A549 treated with CpdA at 1 μM for 4 hours (cell line): Measurements from ENCODE around the gene APOA4. TPM values are rescaled to one million over a fixed set of nuclear protein-coding genes. Genes with fewer than 3 reads are reported as not detected.

ENCODE experiments used
- total RNA-seq: library from RNA; stranded (reverse); fragments of 200-300 nt; extraction: Qiagen RNA extraction; gene quantifications from 5 replicates; pipeline ENCODE4 v1.2.3, GENCODE V29; 2022; ENCODE audit warnings: low read depth

The APOA4 gene
- total RNA-seq = not detected in 5 replicates

DNA sequence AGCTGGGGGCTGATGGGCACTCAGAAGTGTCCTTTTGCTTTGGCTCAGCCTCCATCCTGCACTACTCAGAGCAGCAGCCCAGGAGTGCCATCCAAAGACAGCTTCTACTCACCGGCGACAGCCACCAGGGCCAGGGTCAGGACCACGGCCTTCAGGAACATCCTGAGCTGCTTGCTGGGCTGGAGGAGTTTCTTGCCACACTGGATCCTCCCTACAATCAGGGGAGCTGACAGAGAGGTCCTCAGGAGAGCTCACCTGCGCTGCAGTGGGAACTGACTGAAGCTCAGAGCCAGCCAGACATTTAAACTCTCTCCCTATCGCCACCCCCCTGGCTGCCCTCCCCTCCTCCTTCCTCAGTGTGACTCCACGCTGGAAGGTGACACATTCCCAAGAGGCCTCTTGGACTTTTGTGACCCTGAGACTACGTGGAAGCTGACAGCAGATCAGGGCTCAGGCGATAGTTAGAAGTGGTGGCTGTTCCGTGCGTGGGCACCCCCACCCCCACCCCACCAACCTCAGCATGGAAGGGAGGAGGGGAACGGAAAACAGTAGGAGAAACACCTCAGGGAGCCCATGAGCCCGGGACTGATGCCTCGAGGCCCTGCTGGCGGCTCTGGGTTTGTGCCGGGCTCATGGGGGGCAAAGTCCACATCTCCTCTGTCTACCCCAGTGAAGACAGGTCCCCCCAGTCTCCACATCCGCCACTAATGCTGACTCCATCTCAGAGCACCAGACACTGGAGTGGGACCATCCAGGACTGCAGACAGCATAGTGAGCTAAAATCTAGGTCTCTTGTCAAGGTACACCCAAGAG lies at the start of gene APOA4:
Gene APOA4, minus strand, starts transcription at position 274 of the 813 bp plus-strand sequence. Its CDS starts 113 bp downstream, at position 161.

DNA sequence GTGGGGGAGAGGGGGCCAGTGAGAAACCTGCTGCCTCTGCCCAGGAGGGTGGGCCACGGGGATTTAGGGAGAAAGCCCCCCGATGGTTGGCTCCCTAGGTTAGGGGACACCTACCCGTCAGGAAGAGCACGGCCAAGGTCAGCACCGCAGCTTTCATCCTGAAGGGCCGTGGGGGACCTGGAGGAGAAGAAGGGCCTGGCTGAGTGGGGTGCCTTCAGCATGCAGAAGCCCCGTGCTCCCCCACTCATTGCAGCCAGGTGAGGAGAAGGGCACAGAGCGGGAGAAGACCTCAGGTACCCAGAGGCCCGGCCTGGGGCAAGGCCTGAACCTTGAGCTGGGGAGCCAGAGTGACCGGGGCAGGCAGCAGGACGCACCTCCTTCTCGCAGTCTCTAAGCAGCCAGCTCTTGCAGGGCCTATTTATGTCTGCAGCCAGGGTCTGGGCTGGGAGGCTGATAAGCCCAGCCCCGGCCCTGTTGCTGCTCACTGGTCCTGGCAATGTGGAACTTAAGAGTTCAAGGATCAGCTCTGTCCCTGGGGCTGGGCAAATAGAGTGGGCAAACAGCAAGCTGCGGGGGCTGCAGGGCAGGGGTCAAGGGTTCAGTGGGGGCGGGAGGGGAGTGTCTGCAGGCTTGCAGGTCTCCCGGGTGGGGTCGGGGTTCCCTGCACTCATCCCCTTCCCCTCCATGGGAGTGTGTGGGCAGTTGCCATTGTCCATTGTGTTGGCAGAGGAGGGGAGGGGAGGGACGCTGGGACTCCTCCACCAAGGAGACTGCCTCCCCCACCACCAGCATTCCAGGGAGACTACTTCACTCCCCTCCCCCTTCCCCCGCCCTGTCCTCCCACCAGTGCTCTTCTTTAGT lies 14.4 kb upstream of the APOA4 start, which contains the start of gene APOA1:
Gene APOA1, minus strand, starts transcription at position 392 of the 861 bp plus-strand sequence. Its CDS starts 235 bp downstream, at position 157.

DNA sequence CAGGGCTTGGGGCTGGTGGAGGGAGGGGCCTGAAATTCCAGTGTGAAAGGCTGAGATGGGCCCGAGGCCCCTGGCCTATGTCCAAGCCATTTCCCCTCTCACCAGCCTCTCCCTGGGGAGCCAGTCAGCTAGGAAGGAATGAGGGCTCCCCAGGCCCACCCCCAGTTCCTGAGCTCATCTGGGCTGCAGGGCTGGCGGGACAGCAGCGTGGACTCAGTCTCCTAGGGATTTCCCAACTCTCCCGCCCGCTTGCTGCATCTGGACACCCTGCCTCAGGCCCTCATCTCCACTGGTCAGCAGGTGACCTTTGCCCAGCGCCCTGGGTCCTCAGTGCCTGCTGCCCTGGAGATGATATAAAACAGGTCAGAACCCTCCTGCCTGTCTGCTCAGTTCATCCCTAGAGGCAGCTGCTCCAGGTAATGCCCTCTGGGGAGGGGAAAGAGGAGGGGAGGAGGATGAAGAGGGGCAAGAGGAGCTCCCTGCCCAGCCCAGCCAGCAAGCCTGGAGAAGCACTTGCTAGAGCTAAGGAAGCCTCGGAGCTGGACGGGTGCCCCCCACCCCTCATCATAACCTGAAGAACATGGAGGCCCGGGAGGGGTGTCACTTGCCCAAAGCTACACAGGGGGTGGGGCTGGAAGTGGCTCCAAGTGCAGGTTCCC lies 6.5 kb upstream of the APOA4 start, which contains the start of gene APOC3:
Gene APOC3, plus strand, starts transcription at position 383 of the 659 bp plus-strand sequence. CDS start 676 bp downstream, outside the sequence.

DNA sequence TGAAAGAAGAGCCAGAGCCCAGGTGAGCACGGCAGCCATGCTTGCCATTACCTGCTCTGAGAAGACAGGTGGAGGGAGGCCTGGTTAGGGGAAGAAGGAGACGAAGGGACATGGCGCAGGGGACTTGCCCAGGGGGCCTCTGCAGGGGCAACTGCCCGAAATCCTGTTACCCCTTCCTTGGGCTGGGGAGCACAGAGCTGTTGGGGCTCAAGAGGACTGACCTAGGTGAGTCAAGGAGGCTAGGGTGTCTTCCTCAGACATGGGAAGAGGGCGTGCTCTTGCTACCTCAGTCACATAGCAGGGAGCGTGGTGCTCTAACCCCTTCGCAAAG lies 31.3 kb downstream of the APOA4 start, which contains the start of gene APOA5:
Gene APOA5, minus strand, starts transcription at position 67 of the 331 bp plus-strand sequence. Its CDS starts 19 bp downstream, at position 48.

DNA sequence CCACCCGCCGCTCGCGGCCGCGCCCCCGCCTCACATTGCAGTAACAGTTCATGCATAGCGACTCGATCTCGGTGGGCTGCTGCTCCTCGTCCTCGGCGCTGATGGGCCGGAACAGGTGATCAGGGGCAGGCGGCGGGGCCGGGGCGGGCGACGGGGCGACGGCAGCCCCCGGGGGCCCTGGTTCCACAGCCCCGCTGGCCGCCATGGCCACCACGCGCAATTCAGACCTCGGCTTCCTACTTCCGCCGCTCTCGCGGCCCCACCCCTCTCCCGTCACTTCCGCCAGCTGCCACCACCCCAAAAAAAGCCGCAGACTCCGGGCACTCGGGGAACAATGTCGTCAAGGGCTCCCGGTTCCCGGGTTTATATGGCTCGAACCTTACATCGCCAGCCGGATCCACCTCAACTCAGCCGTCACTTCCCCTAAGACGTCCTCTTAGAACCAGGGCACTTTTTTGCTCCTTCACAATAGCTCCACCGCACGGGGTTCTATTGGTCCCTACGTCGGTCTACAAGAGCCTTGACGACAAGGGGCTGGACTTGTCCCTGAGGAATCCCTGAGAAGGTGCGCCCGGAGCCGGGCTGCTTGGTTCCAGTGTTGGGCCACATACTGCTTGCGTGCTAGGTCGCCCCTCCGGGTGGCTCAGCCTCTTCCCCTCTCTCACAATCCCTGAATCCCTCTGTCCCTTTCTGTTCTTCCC lies 35.2 kb downstream of the APOA4 start, which contains the start of gene ZPR1:
Gene ZPR1, minus strand, starts transcription at position 238 of the 701 bp plus-strand sequence. Its CDS starts 33 bp downstream, at position 205.

DNA sequence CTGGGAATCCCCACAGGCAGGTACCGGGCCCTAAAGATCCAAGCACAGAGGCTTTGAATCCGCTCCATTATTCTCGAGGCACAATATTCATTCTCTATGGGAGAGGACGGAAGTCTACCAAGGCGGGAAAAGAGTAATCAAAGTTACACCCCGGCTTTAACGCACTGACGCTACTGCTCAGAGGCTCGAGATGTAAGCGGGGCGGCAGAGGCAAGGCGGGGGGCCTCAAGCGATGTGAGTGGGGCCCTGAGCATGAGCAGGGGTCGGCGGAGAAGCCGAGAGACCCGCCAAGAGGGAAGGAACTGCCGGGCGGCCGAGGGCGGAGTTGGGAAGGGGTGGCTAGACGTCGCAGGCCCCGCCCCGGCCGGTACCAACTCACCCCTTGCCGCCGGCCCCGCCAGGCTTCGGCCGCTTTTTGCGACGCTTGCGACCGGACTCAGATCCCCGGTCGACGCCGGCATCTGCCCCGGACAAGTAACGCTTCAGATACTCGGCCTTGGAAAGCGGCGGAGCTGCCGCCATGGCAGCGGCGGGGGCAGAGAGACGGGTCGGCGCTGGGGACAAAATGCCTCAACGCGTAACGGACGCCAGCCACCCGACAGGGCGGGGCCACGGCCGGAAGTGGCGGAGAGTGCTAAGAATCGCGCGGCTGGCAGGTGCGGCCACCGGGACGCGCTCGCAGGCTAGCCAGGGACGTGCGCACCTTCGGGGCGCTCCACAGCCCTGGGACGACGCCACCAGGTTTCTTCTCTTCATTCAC lies 50.5 kb downstream of the APOA4 start, which contains the start of gene BUD13:
Gene BUD13, minus strand, starts transcription at position 545 of the 760 bp plus-strand sequence. Its CDS starts 23 bp downstream, at position 522.

Other genes with a start within 250 kb of the APOA4 start
- gene BUD13, start 50.3 kb downstream of the APOA4 start, total RNA-seq = 10.9 to 13.1 TPM (median 12.6 TPM) in 5 replicates
- 47.0 to 62.1 TPM (median 60.3 TPM) in 5 replicates for gene ZPR1, start 35.3 kb downstream of the APOA4 start, total RNA-seq
- gene APOA5, start 31.4 kb downstream of the APOA4 start, total RNA-seq = not detected in 5 replicates
- gene APOC3, start 6.6 kb upstream of the APOA4 start, total RNA-seq = not detected in 5 replicates
- 0.23 to 0.96 TPM (median 0.33 TPM) in 4 of 5 replicates, not detected in the other for gene APOA1, start 14.3 kb upstream of the APOA4 start, total RNA-seq